MM.1S (cell line): ENCODE measurements around the gene EXOC2.

Source experiments
- DNase-seq: peaks from one replicate; pipeline ENCODE4 v3.0.0-alpha.2; 2015
- H2AFZ ChIP-seq: fragments of 300-600 bp; sonication (generic); 2 replicates; pipeline ENCODE4 v1.6.0; 2016; ENCODE audit warnings: antibody characterized with exemption, low read length
- H3F3A ChIP-seq: fragments of 300-600 bp; sonication (generic); 2 replicates; pipeline ENCODE4 v1.6.1; 2016; ENCODE audit warnings: mild to moderate bottlenecking, antibody characterized with exemption, low read length, moderate library complexity, mixed read lengths; ENCODE audit not compliant: insufficient read depth
- H3K27ac ChIP-seq: fragments of 300-600 bp; sonication (generic); 2 replicates; pipeline ENCODE4 v1.5.1; 2016; ENCODE audit warnings: mild to moderate bottlenecking, low read length
- H3K27me3 ChIP-seq: fragments of 300-600 bp; sonication (generic); replicated peaks from 2 replicates; pipeline ENCODE4 v1.6.0; 2016; ENCODE audit warnings: low read length; ENCODE audit not compliant: insufficient read depth
- H3K36me3 ChIP-seq: fragments of 300-600 bp; sonication (generic); replicated peaks from 2 replicates; pipeline ENCODE4 v1.6.1; 2016; ENCODE audit warnings: mild to moderate bottlenecking, low read length, mixed read lengths; ENCODE audit not compliant: insufficient read depth
- H3K4me1 ChIP-seq: fragments of 300-600 bp; sonication (generic); 2 replicates; pipeline ENCODE4 v1.6.1; 2016; ENCODE audit warnings: low read length, mixed read lengths
- H3K4me2 ChIP-seq: fragments of 300-600 bp; sonication (generic); 2 replicates; pipeline ENCODE4 v1.6.0; 2016; ENCODE audit warnings: low read depth, low read length
- H3K4me3 ChIP-seq: fragments of 300-600 bp; sonication (generic); 2 replicates; pipeline ENCODE4 v1.5.1; 2016; ENCODE audit warnings: low read length, mixed read lengths
- H3K79me2 ChIP-seq: fragments of 300-600 bp; sonication (generic); 2 replicates; pipeline ENCODE4 v1.6.1; 2016; ENCODE audit warnings: mixed run types, low read length, mixed read lengths
- H3K9ac ChIP-seq: fragments of 300-600 bp; sonication (generic); 2 replicates; pipeline ENCODE4 v1.6.1; 2016; ENCODE audit warnings: low read length, mixed read lengths
- H3K9me2 ChIP-seq: fragments of 300-600 bp; sonication (generic); replicated peaks from 2 replicates; pipeline ENCODE4 v1.6.1; 2016; ENCODE audit warnings: mild to moderate bottlenecking, low read length, mixed read lengths; ENCODE audit not compliant: insufficient read depth
- H3K9me3 ChIP-seq: fragments of 300-600 bp; sonication (generic); replicated peaks from 2 replicates; pipeline ENCODE4 v1.6.1; 2016; ENCODE audit warnings: mild to moderate bottlenecking, low read length, mixed read lengths; ENCODE audit not compliant: insufficient read depth
- H4K20me1 ChIP-seq: fragments of 300-600 bp; sonication (generic); 2 replicates; pipeline ENCODE4 v1.6.1; 2016; ENCODE audit warnings: mild to moderate bottlenecking, low read length, moderate library complexity, mixed read lengths; ENCODE audit not compliant: insufficient read depth
- CTCF ChIP-seq: fragments of 300-600 bp; sonication (generic); IDR thresholded peaks from 2 replicates; pipeline ENCODE4 v1.5.1; 2016; ENCODE audit warnings: antibody characterized with exemption, low read length, mixed read lengths
- EZH2 ChIP-seq: fragments of 300-600 bp; sonication (generic); optimal IDR thresholded peaks from 2 replicates; pipeline ENCODE3; 2017; ENCODE audit warnings: low read depth, mild to moderate bottlenecking, antibody characterized with exemption, low read length, mixed read lengths
- EZH2phosphoT487 ChIP-seq: fragments of 300-600 bp; sonication (generic); IDR thresholded peaks from 2 replicates; pipeline ENCODE4 v1.6.1; 2018; ENCODE audit warnings: antibody characterized with exemption, low read length

Gene EXOC2

GRCh38 chr6:466564-466963 is 226.4 kb downstream of the EXOC2 start:
- Histone ChIP-seq H2AFZ (no peak overlapping the region), H3K4me2 (no peak overlapping the region), H4K20me1 (no peaks in the 10 kb centered on the region), H3K4me3 (no peak overlapping the region), H3K9me2 (no peaks in the 10 kb centered on the region), H3F3A (no peaks in the 10 kb centered on the region), H3K27ac (no peak overlapping the region), H3K36me3 (no peaks in the 10 kb centered on the region), H3K79me2 (no peaks in the 10 kb centered on the region), H3K27me3 (no peaks in the 10 kb centered on the region), H3K9me3 (no peaks in the 10 kb centered on the region), H3K4me1 (no peaks in the 10 kb centered on the region), H3K9ac (no peak overlapping the region)
- no peak for TF ChIP-seq EZH2
- TF ChIP-seq CTCF, result no peak
- no peak for TF ChIP-seq EZH2phosphoT487
- no peak for DNase-seq

DNA sequence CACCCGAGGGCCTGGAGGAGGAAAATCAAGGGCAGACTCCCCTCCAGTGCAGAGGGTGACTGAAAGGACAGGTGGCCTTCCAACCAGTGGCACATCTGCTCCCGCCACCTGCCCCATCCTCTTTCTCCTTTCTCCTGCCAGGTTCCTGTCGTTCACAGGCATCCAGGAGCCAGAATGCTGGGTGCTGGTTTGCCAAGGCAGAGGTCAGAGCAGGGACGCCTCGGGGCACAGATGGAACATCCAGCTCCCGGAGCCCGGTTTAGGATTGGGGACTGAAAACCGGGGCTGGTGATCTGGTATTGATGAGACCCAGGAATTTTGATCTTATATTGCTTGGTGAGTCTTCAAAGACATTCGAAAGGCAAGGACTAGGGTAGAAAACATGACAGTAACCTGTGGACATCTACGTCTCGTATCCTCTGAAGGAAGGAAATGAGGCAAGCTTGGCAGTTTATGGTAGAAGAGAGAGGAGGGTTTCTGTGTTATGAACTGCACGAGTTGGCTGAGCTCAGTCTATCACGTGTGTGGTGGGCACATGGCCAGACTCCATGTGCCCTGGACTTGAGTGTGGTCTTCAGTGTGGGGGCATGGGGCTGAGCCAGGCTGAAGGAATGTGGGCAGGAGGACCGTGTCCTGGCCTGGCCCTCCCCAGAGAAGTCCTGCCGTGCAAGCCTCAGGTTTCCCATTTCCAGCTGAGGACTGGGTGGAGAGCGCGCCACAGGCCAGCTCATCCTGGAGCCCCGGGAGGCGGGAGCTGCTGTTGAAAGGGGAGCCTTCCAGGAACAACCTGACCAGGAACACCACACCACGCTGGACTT is 227.2 kb downstream of the EXOC2 start:
- Histone ChIP-seq H3F3A (no peaks in the 10 kb centered on the region), H3K9ac (no peak overlapping the region), H3K9me2 (no peaks in the 10 kb centered on the region), H3K27ac (no peak overlapping the region), H3K79me2 (no peaks in the 10 kb centered on the region), H2AFZ (no peak overlapping the region), H4K20me1 (no peaks in the 10 kb centered on the region), H3K4me1 (no peaks in the 10 kb centered on the region), H3K4me3 (no peak overlapping the region), H3K36me3 (no peaks in the 10 kb centered on the region), H3K27me3 (no peaks in the 10 kb centered on the region), H3K9me3 (no peaks in the 10 kb centered on the region), H3K4me2 (no peak overlapping the region)
- no peak for DNase-seq
- no peak for TF ChIP-seq EZH2
- no peak for TF ChIP-seq CTCF
- no peak for TF ChIP-seq EZH2phosphoT487

DNA sequence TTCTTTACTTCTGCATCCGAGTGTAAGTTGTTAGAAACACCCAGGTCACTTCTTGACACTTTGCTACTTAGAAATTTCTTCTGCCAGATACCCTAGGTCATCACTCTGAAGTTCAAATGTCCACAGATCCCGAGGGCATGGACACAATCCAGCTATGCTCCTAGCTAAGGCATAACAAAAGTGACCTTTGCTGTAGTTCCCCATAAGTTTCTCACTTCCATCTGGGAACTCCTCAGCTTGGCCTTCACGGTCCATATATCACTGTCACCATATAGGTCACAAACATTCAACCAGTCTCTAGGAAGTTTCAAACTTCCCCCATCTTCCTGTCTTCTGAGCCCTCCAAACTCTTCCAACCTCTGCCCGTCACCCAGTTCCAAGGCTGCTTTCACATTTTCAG is 236.1 kb downstream of the EXOC2 start:
- Histone ChIP-seq H3K79me2 (no peaks in the 10 kb centered on the region), H3F3A (no peaks in the 10 kb centered on the region), H2AFZ (no peak overlapping the region), H3K27me3 (no peaks in the 10 kb centered on the region), H3K9ac (no peak overlapping the region), H4K20me1 (no peaks in the 10 kb centered on the region), H3K4me1 (no peaks in the 10 kb centered on the region), H3K27ac (no peak overlapping the region), H3K36me3 (no peaks in the 10 kb centered on the region), H3K4me3 (no peak overlapping the region), H3K9me2 (no peaks in the 10 kb centered on the region), H3K4me2 (no peak overlapping the region), H3K9me3 (no peaks in the 10 kb centered on the region)
- no peak for DNase-seq
- TF ChIP-seq CTCF, result no peak
- TF ChIP-seq EZH2phosphoT487, result no peak
- TF ChIP-seq EZH2, result no peak
